B cell (primary cell): Measurements from ENCODE around the gene ANKRD24. TPM values are rescaled to one million over a fixed set of nuclear protein-coding genes. Genes with fewer than 3 reads are reported as not detected.
A peak's percentile ranks its signal among the peaks of the same experiment; 100 is the strongest.

Experiments used
- ATAC-seq: fragments of 200-7000 bp; cut with Tn5 transposase; one replicate; pipeline ENCODE4 v1.10.0; 2021; ENCODE audit warnings: low read depth, mild to moderate bottlenecking, moderate number of reproducible peaks, moderate library complexity
- CTCF ChIA-PET: fragments of 350-600 bp; sonication (Branson Sonifier 250); formaldehyde crosslinking; loops from one replicate; lab custom pipeline; 2021; ENCODE audit warnings: antibody characterized with exemption, inconsistent platforms; lab: Charles Lee
- POLR2A ChIA-PET: fragments of 350-600 bp; sonication (Branson Sonifier 250); formaldehyde crosslinking; loops from one replicate; lab custom pipeline; 2021; ENCODE audit warnings: antibody characterized with exemption; lab: Charles Lee
- DNase-seq: peaks from one replicate; pipeline ENCODE4 v3.0.0; 2013
- H2AFZ ChIP-seq: 2 replicates; pipeline ENCODE4 v1.6.1; 2012; ENCODE audit warnings: mild to moderate bottlenecking, low read depth, low read length; ENCODE audit not compliant: insufficient read depth, poor library complexity, severe bottlenecking
- H3K27ac ChIP-seq, 2 donors: 1 replicate in 1 of 2; 2 replicates in 1 of 2; pipeline ENCODE4 v1.5.1; 2012 to 2013; ENCODE audit warnings: low read length in 2 of 2, mild to moderate bottlenecking in 2 of 2, moderate library complexity in 1 of 2
- H3K27me3 ChIP-seq, 4 experiments: fragments of 200-600 bp in 1 of 4; sonication (generic) in 1 of 4; replicated peaks in 1 of 4; 1 replicate in 2 of 4; 2 replicates in 2 of 4; pipeline versions ENCODE4 v1.6.1 to v1.7.0; 2013 to 2016; ENCODE audit warnings: low read length in 3 of 4, mild to moderate bottlenecking in 2 of 4, mixed read lengths in 1 of 4, moderate library complexity in 1 of 4; ENCODE audit not compliant: insufficient read depth in 4 of 4, control insufficient read depth in 3 of 4; ENCODE audit errors: control extremely low read depth in 1 of 4
- H3K36me3 ChIP-seq, 2 experiments: replicated peaks in 1 of 2; 1 replicate in 1 of 2; 2 replicates in 1 of 2; pipeline versions ENCODE4 v1.6.1 to v1.7.1; 2013; ENCODE audit warnings: low read length in 1 of 2; ENCODE audit not compliant: insufficient read depth in 2 of 2, control insufficient read depth in 1 of 2; ENCODE audit errors: control extremely low read depth in 1 of 2, extremely low read depth in 1 of 2
- H3K4me1 ChIP-seq, 2 donors: fragments of 200-600 bp in 1 of 2; sonication (generic) in 1 of 2; 1 replicate in 1 of 2; 2 replicates in 1 of 2; pipeline versions ENCODE4 v1.5.1 to v1.6.1; 2013 to 2017; ENCODE audit warnings: low read length in 2 of 2; ENCODE audit not compliant: control insufficient read depth in 2 of 2, insufficient read depth in 2 of 2
- H3K4me2 ChIP-seq: replicated peaks from 2 replicates; pipeline ENCODE3; 2012; ENCODE audit warnings: mild to moderate bottlenecking, low read depth, low read length; ENCODE audit not compliant: poor library complexity, severe bottlenecking
- H3K4me3 ChIP-seq, 5 experiments: fragments of 200-600 bp in 1 of 5; sonication (generic) in 1 of 5; 1 replicate in 3 of 5; 2 replicates in 2 of 5; pipeline versions ENCODE4 v1.5.1 to v1.7.0; 2011 to 2016; ENCODE audit warnings: low read length in 4 of 5, mild to moderate bottlenecking in 4 of 5, low read depth in 2 of 5, control low read depth in 1 of 5, moderate library complexity in 1 of 5; ENCODE audit not compliant: insufficient read depth in 1 of 5; ENCODE audit errors: control extremely low read depth in 1 of 5, extremely low read depth in 1 of 5
- H3K79me2 ChIP-seq: fragments of 200-600 bp; sonication (generic); one replicate; pipeline ENCODE4 v1.6.0; 2016; ENCODE audit warnings: low read length; ENCODE audit not compliant: control insufficient read depth, insufficient read depth
- H3K9ac ChIP-seq: fragments of 200-600 bp; sonication (generic); 2 replicates; pipeline ENCODE4 v1.6.1; 2017; ENCODE audit warnings: mild to moderate bottlenecking, low read length, moderate library complexity
- H3K9me3 ChIP-seq, 3 donors: one replicate each; pipeline versions ENCODE4 v1.6.1 to v1.7.1; 2013; ENCODE audit warnings: low read length in 2 of 3; ENCODE audit not compliant: control insufficient read depth in 2 of 3, insufficient read depth in 1 of 3; ENCODE audit errors: control extremely low read depth in 1 of 3
- H4K20me1 ChIP-seq: 2 replicates; pipeline ENCODE4 v1.6.0; 2012; ENCODE audit warnings: mild to moderate bottlenecking, low read length; ENCODE audit not compliant: insufficient read depth, control insufficient read depth, poor library complexity, severe bottlenecking
- H3K27ac Mint-ChIP-seq: one replicate; pipeline ENCODE4 v1.8.0; 2021; ENCODE audit warnings: mixed read lengths
- H3K27me3 Mint-ChIP-seq: one replicate; pipeline ENCODE4 v1.8.0; 2021; ENCODE audit warnings: mixed read lengths
- H3K4me1 Mint-ChIP-seq: one replicate; pipeline ENCODE4 v1.8.0; 2021; ENCODE audit warnings: mixed read lengths
- H3K4me3 Mint-ChIP-seq: one replicate; pipeline ENCODE4 v1.8.0; 2021; ENCODE audit warnings: mixed read lengths
- H3K9me3 Mint-ChIP-seq: one replicate; pipeline ENCODE4 v1.8.0; 2022; ENCODE audit warnings: mixed read lengths; ENCODE audit not compliant: insufficient read depth
- CTCF ChIP-seq: fragments of 200-600 bp; IDR thresholded peaks from one replicate; pipeline ENCODE4 v1.8.0; 2022; ENCODE audit warnings: antibody characterized with exemption, mild to moderate bottlenecking
- EZH2 ChIP-seq: IDR thresholded peaks from 2 replicates; pipeline ENCODE4 v1.6.1; 2012; ENCODE audit warnings: borderline replicate concordance, low read depth, mild to moderate bottlenecking, moderate library complexity, low read length; ENCODE audit not compliant: insufficient read depth, poor library complexity, severe bottlenecking
- WGBS: methylation state at CpG from one replicate; pipeline ENCODE4 v1.1.5; 2013; ENCODE audit warnings: missing lambda C conversion rate; ENCODE audit not compliant: insufficient coverage; 5-methylcytosine and 5-hydroxymethylcytosine counted together
- intact Hi-C: fragments of 100-400 bp; cut with micrococcal nuclease; formaldehyde crosslinking; loops from one replicate; pipeline ENCODE4 v1.10.0; 2022
- polyA plus RNA-seq: library from polyadenylated mRNA; depleted of rRNA; stranded (reverse); fragments of >200 nt; gene quantifications from 2 replicates; pipeline ENCODE4 v1.2.3, GENCODE V29; 2012
- total RNA-seq, 2 donors: library from RNA; stranded (reverse); fragments of 120-200 nt in 1 of 2; gene quantifications; 1 replicate in 1 of 2; 2 replicates in 1 of 2; pipeline versions ENCODE4 v1.2.3 to v1.2.4, GENCODE V29; 2013 to 2022

The ANKRD24 gene
- total and polyA plus RNA-seq, 2 donors (not counting 1 experiment from before 2014, with no cell fraction given): 0.37 to 1.5 TPM

GRCh38 chr19:4181053-4181508 lies 1.4 kb upstream of the ANKRD24 start:
- H3K9me3 Mint-ChIP-seq: no peaks in the 10 kb centered on the region
- ATAC-seq: no peak
- ChIA-PET POLR2A (interaction anchor here (0.6 kb wide), 1 partner anchor 299 kb away, joined by 3 read pairs; no protein-coding TSS in a partner anchor), CTCF (interaction anchor here (1.0 kb wide), 1 partner anchor 193 kb away, joined by 4 read pairs; no protein-coding TSS in a partner anchor)
- peak overlapping the region; percentile 97 for H3K4me2 ChIP-seq
- H3K9me3 ChIP-seq: no peaks in the 10 kb centered on the region
- H3K4me1 ChIP-seq: peaks cover 20 to 27% of the 10 kb centered on the region in 2 donors
- H3K27ac ChIP-seq: peak overlapping the region; percentile 3 to 37
- no peak overlapping the region for H3K4me3 ChIP-seq
- H3K79me2 ChIP-seq: peaks cover 15% of the 10 kb centered on the region
- peaks cover 35% of the 10 kb centered on the region for H3K4me1 Mint-ChIP-seq
- no peak for DNase-seq
- peaks cover 1 to 13% of the 10 kb centered on the region in 2 experiments for H3K36me3 ChIP-seq
- H2AFZ ChIP-seq: no peak overlapping the region
- H3K27me3 Mint-ChIP-seq: no peaks in the 10 kb centered on the region
- peaks cover 6% of the 10 kb centered on the region for H4K20me1 ChIP-seq
- intact Hi-C loops: loop anchor here (5.0 kb wide), 2 partner anchors 59 to 114 kb away; partner anchors contain the start of genes MAP2K2 and ZBTB7A
- TF ChIP-seq EZH2: no peak
- no peak for TF ChIP-seq CTCF
- peak overlapping the region; percentile 55 for H3K27ac Mint-ChIP-seq
- H3K4me3 Mint-ChIP-seq: peak overlapping the region; percentile 99
- no peaks in the 10 kb centered on the region for H3K27me3 ChIP-seq
- 90% methylated on average over 2 of the region's 2 CpGs for WGBS
- no peak overlapping the region for H3K9ac ChIP-seq

GRCh38 chr19:4183967-4184717 lies 1.7 kb downstream of the ANKRD24 start:
- POLR2A ChIA-PET: no interaction called here
- Mint-ChIP-seq H3K4me1 (peaks cover 37% of the 10 kb centered on the region), H3K9me3 (no peaks in the 10 kb centered on the region), H3K27ac (peak overlapping the region; percentile 46), H3K4me3 (peak overlapping the region; percentile 72), H3K27me3 (peaks cover 6% of the 10 kb centered on the region)
- TF ChIP-seq EZH2: no peak
- no peak for TF ChIP-seq CTCF
- Histone ChIP-seq H3K4me3 (no peak overlapping the region), H3K36me3 (peaks cover under 1 to 1% of the 10 kb centered on the region in 2 experiments), H3K9me3 (peaks cover 0 to 4% (median 0%) of the 10 kb centered on the region in 3 donors), H3K4me2 (no peak overlapping the region), H2AFZ (no peak overlapping the region), H4K20me1 (peaks cover 6% of the 10 kb centered on the region), H3K9ac (no peak overlapping the region), H3K27me3 (no peaks in the 10 kb centered on the region), H3K4me1 (peaks cover 20 to 32% of the 10 kb centered on the region in 2 donors), H3K27ac (no peak overlapping the region), H3K79me2 (peaks cover 13% of the 10 kb centered on the region)
- intact Hi-C loops: loop anchor here (2.0 to 5.0 kb wide), 3 partner anchors 62 to 213 kb away; partner anchors contain the start of genes DAPK3, MAP2K2 and ZBTB7A
- 67% methylated on average over 18 of the region's 23 CpGs for WGBS
- DNase-seq: no peak
- CTCF ChIA-PET: interaction anchor here (0.6 kb wide), 1 partner anchor 197 kb away, joined by 3 read pairs; no protein-coding TSS in a partner anchor
- ATAC-seq: no peak
